Spleen (tissue), 11 donors: ENCODE results near the gene NAP1L5. TPM values are rescaled to one million over a fixed set of nuclear protein-coding genes. Genes with fewer than 3 reads are reported as not detected.

Experiments
- DNase-seq: peaks from one replicate; pipeline ENCODE4 v3.0.0-alpha.2; 2020
- H3K27ac ChIP-seq, 8 donors: fragments of 200-600 bp; sonication (generic) in 7 of 8; 1 replicate in 4 of 8; 2 replicates in 4 of 8; pipeline versions ENCODE4 v1.5.0 to v1.8.0; 2016 to 2021; ENCODE audit warnings: inconsistent platforms in 4 of 8, mild to moderate bottlenecking in 4 of 8, moderate library complexity in 1 of 8
- H3K27me3 ChIP-seq, 7 donors: fragments of 200-600 bp; sonication (generic) in 6 of 7; replicated peaks in 1 of 7; 1 replicate in 4 of 7; 2 replicates in 3 of 7; pipeline versions ENCODE4 v1.5.0 to v1.8.0; 2016 to 2021; ENCODE audit warnings: inconsistent platforms in 3 of 7, mild to moderate bottlenecking in 1 of 7
- H3K36me3 ChIP-seq, 6 donors: fragments of 200-600 bp; sonication (generic) in 5 of 6; 1 replicate in 4 of 6; 2 replicates in 2 of 6; pipeline versions ENCODE4 v1.5.0 to v1.8.0; 2016 to 2021; ENCODE audit warnings: inconsistent platforms in 2 of 6
- H3K4me1 ChIP-seq, 6 donors: fragments of 200-600 bp; sonication (generic) in 5 of 6; 1 replicate in 3 of 6; 2 replicates in 3 of 6; pipeline versions ENCODE4 v1.5.0 to v1.8.0; 2016 to 2021; ENCODE audit warnings: inconsistent platforms in 3 of 6
- H3K4me3 ChIP-seq, 8 donors: fragments of 200-600 bp; sonication (generic) in 7 of 8; 1 replicate in 4 of 8; 2 replicates in 4 of 8; pipeline versions ENCODE4 v1.5.0 to v1.8.0; 2016 to 2021; ENCODE audit warnings: inconsistent platforms in 4 of 8, mild to moderate bottlenecking in 4 of 8, moderate library complexity in 2 of 8
- H3K9me3 ChIP-seq, 8 donors: fragments of 200-600 bp; sonication (generic) in 7 of 8; 1 replicate in 4 of 8; 2 replicates in 4 of 8; pipeline versions ENCODE4 v1.5.0 to v1.8.0; 2016 to 2021; ENCODE audit warnings: inconsistent platforms in 4 of 8
- CTCF ChIP-seq, 11 experiments: fragments of 200-600 bp in 7 of 11; fragments of 450-650 bp in 4 of 11; sonication (generic) in 4 of 11; IDR thresholded peaks in 8 of 11; conservative IDR thresholded peaks in 3 of 11; 1 replicate in 7 of 11; 2 replicates in 4 of 11; pipeline versions ENCODE4 v1.4.0 to v1.8.0; 2016 to 2021; ENCODE audit warnings: antibody characterized with exemption in 11 of 11, inconsistent platforms in 4 of 11, mild to moderate bottlenecking in 1 of 11
- POLR2A ChIP-seq, 3 donors: fragments of 450-650 bp; IDR thresholded peaks; one replicate each; pipeline ENCODE4 v1.5.1; 2017; ENCODE audit warnings: antibody characterized with exemption in 3 of 3, mild to moderate bottlenecking in 1 of 3
- POLR2AphosphoS5 ChIP-seq, 3 donors: sonication (generic); formaldehyde crosslinking; IDR thresholded peaks; one replicate each; pipeline ENCODE4 v1.5.1; 2017; ENCODE audit warnings: antibody characterized with exemption in 3 of 3
- WGBS, 5 donors: extraction: QIAGEN DNeasy Blood & Tissue Kit in 3 of 5; methylation state at CpG; one replicate each; pipeline versions ENCODE4 v1.1.5 to v1.1.7; 2013 to 2018; 5-methylcytosine and 5-hydroxymethylcytosine counted together
- intact Hi-C: fragments of 100-400 bp; cut with DNase I; formaldehyde crosslinking; loops from one replicate; pipeline ENCODE4 v1.15.0; 2023; ENCODE audit warnings: low total_unique reads
- polyA plus RNA-seq, 3 donors: library from polyadenylated mRNA; stranded (reverse); fragments of 200-250 nt; gene quantifications; one replicate each; pipeline ENCODE4 v1.2.1, GENCODE V29; 2013
- total RNA-seq, 7 donors: library from RNA; depleted of rRNA in 3 of 7; stranded (reverse); fragments of >200 nt in 3 of 7; fragmentation: NEBNext Ultra II Directional in 4 of 7; extraction: Animal tissue kit (Norgen Biotek cat#: 25700) in 4 of 7; gene quantifications; one replicate each; pipeline versions ENCODE4 v1.1.0 to v1.2.1, GENCODE V29; 2016 to 2021
- donor health status: healthy with polysubstance abuse.
- donor health status: DM: no; HTN: no; CAD: no; lungs with moderate emphysema.
- donor health status: DM: no; HTN: no; CAD: no.
- donor health status: Bipolar disorder and iron deficiency.
- donor health status: healthy.
- donor health status: DM: no; HTN: no; CAD: no.
- donor health status: DM: yes; HTN: yes; CAD: no.

The NAP1L5 gene
- total and polyA plus RNA-seq, 10 donors = 3.5 to 6.7 (median 4.9) TPM

- Histone ChIP-seq H3K4me3 (no peak overlapping the region), H3K27me3 (no peaks in the 10 kb centered on the region), H3K27ac (no peak overlapping the region), H3K4me1 (no peaks in the 10 kb centered on the region), H3K36me3 (peaks cover 4 to 88% (median 53%) of the 10 kb centered on the region in 6 donors), H3K9me3 (no peaks in the 10 kb centered on the region)
- WGBS, 5 donors = 66 to 85% (median 82%) methylated on average over 6 of the region's 6 CpGs
- no peak for TF ChIP-seq POLR2A (IDR thresholded peaks at IDR 0.05)
- no peak for TF ChIP-seq POLR2AphosphoS5 (IDR thresholded peaks at IDR 0.05)
- no peak for TF ChIP-seq CTCF (IDR thresholded peaks at IDR 0.05 in 8 of 11, conservative IDR thresholded peaks at IDR 0.05 in 3 of 11)
- intact Hi-C loops = no loop called here
- DNase-seq = no peak
Measured at GRCh38 chr4:88729146-88729760, 31.6 kb upstream of the NAP1L5 start.

GRCh38 chr4:88728146-88728545 is 30.5 kb upstream of the NAP1L5 start:
- intact Hi-C loops = no loop called here
- Histone ChIP-seq H3K27ac (no peak overlapping the region), H3K9me3 (no peaks in the 10 kb centered on the region), H3K36me3 (peaks cover 4 to 94% (median 57%) of the 10 kb centered on the region in 6 donors), H3K4me3 (no peak overlapping the region), H3K27me3 (no peaks in the 10 kb centered on the region), H3K4me1 (no peaks in the 10 kb centered on the region)
- no peak for DNase-seq
- 98 to 99% (median 99%) methylated on average over 6 of the region's 6 CpGs for WGBS, 5 donors
- TF ChIP-seq POLR2A (IDR thresholded peaks at IDR 0.05) (no peak), CTCF (IDR thresholded peaks at IDR 0.05 in 8 of 11, conservative IDR thresholded peaks at IDR 0.05 in 3 of 11) (no peak)

GRCh38 chr4:88725986-88726385 is 28.4 kb upstream of the NAP1L5 start:
- peaks cover 4 to 100% (median 68%) of the 10 kb centered on the region in 6 donors for H3K36me3 ChIP-seq
- intact Hi-C loops = no loop called here
- WGBS, 5 donors = 92 to 97% (median 95%) methylated on average over 2 of the region's 2 CpGs
- TF ChIP-seq POLR2AphosphoS5 (IDR thresholded peaks at IDR 0.05) (no peak), POLR2A (IDR thresholded peaks at IDR 0.05) (no peak), CTCF (IDR thresholded peaks at IDR 0.05 in 8 of 11, conservative IDR thresholded peaks at IDR 0.05 in 3 of 11) (no peak)
- H3K27me3 ChIP-seq = no peaks in the 10 kb centered on the region
- H3K4me3 ChIP-seq = no peak overlapping the region
- DNase-seq = no peak
- no peaks in the 10 kb centered on the region for H3K9me3 ChIP-seq
- no peak overlapping the region for H3K27ac ChIP-seq
- no peaks in the 10 kb centered on the region for H3K4me1 ChIP-seq

GRCh38 chr4:88725143-88725542 is 27.5 kb upstream of the NAP1L5 start:
- TF ChIP-seq POLR2A (IDR thresholded peaks at IDR 0.05) (no peak), CTCF (IDR thresholded peaks at IDR 0.05 in 8 of 11, conservative IDR thresholded peaks at IDR 0.05 in 3 of 11) (no peak), POLR2AphosphoS5 (IDR thresholded peaks at IDR 0.05) (no peak)
- intact Hi-C loops = no loop called here
- H3K4me3 ChIP-seq = no peak overlapping the region
- H3K27me3 ChIP-seq = no peaks in the 10 kb centered on the region
- peaks cover 4 to 100% (median 67%) of the 10 kb centered on the region in 6 donors for H3K36me3 ChIP-seq
- DNase-seq = no peak
- no peaks in the 10 kb centered on the region for H3K4me1 ChIP-seq
- H3K27ac ChIP-seq = no peak overlapping the region
- 95 to 98% (median 96%) methylated on average over 4 of the region's 4 CpGs for WGBS, 5 donors
- H3K9me3 ChIP-seq = no peaks in the 10 kb centered on the region
